ENCODE results near the gene AP5Z1. TPM values are rescaled to one million over a fixed set of nuclear protein-coding genes. Genes with fewer than 3 reads are reported as not detected.

AP5Z1 gene
- total RNA-seq, 4 donors from 2014 or later = 51.0 to 93.0 (median 69.9) TPM

GRCh38 chr7:4758111-4758510 lies 17.3 kb upstream of the AP5Z1 start:
- Histone ChIP-seq H3K36me3 (peaks cover 0 to 89% (median 0%) of the 10 kb centered on the region in 3 donors), H3K4me1 (peaks cover 0 to 10% (median 0%) of the 10 kb centered on the region in 4 donors), H3K27ac (no peak overlapping the region), H3K4me3 (no peak overlapping the region), H3K27me3 (no peaks in the 10 kb centered on the region), H3K9me3 (no peaks in the 10 kb centered on the region)
- no peak for DNase-seq
- TF ChIP-seq CTCF (IDR thresholded peaks at IDR 0.05) (no peak), POLR2A (IDR thresholded peaks at IDR 0.05) (no peak)

- TF ChIP-seq POLR2A (IDR thresholded peaks at IDR 0.05) = no peak
- no peak for TF ChIP-seq CTCF (IDR thresholded peaks at IDR 0.05)
- no peak overlapping the region for H3K27ac ChIP-seq
- DNase-seq = no peak
- H3K36me3 ChIP-seq = peaks cover 0 to 96% (median 0%) of the 10 kb centered on the region in 3 donors
- no peaks in the 10 kb centered on the region for H3K9me3 ChIP-seq
- no peaks in the 10 kb centered on the region for H3K27me3 ChIP-seq
- H3K4me3 ChIP-seq = no peak overlapping the region
- H3K4me1 ChIP-seq = peaks cover 0 to 5% (median 0%) of the 10 kb centered on the region in 4 donors
These were observed 16.6 kb upstream of the AP5Z1 start for GRCh38 chr7:4758791-4759190.

- TF ChIP-seq CTCF (IDR thresholded peaks at IDR 0.05) (no peak), POLR2A (IDR thresholded peaks at IDR 0.05) (no peak)
- no peak overlapping the region for H3K27ac ChIP-seq
- no peaks in the 10 kb centered on the region for H3K27me3 ChIP-seq
- no peak for DNase-seq
- no peak overlapping the region for H3K4me3 ChIP-seq
- no peaks in the 10 kb centered on the region for H3K9me3 ChIP-seq
- H3K36me3 ChIP-seq = peaks cover 0 to 99% (median 0%) of the 10 kb centered on the region in 3 donors
- peaks cover 0 to under 1% (median 0%) of the 10 kb centered on the region in 4 donors for H3K4me1 ChIP-seq
These were observed 16.2 kb upstream of the AP5Z1 start for GRCh38 chr7:4759211-4759610.

GRCh38 chr7:4760952-4761351 lies 14.5 kb upstream of the AP5Z1 start:
- H3K27ac ChIP-seq = no peak overlapping the region
- no peak for TF ChIP-seq CTCF (IDR thresholded peaks at IDR 0.05)
- H3K4me3 ChIP-seq = no peak overlapping the region
- no peaks in the 10 kb centered on the region for H3K27me3 ChIP-seq
- no peaks in the 10 kb centered on the region for H3K4me1 ChIP-seq
- H3K36me3 ChIP-seq = peaks cover 0 to 94% (median 0%) of the 10 kb centered on the region in 3 donors
- no peak for DNase-seq
- no peaks in the 10 kb centered on the region for H3K9me3 ChIP-seq

DNA sequence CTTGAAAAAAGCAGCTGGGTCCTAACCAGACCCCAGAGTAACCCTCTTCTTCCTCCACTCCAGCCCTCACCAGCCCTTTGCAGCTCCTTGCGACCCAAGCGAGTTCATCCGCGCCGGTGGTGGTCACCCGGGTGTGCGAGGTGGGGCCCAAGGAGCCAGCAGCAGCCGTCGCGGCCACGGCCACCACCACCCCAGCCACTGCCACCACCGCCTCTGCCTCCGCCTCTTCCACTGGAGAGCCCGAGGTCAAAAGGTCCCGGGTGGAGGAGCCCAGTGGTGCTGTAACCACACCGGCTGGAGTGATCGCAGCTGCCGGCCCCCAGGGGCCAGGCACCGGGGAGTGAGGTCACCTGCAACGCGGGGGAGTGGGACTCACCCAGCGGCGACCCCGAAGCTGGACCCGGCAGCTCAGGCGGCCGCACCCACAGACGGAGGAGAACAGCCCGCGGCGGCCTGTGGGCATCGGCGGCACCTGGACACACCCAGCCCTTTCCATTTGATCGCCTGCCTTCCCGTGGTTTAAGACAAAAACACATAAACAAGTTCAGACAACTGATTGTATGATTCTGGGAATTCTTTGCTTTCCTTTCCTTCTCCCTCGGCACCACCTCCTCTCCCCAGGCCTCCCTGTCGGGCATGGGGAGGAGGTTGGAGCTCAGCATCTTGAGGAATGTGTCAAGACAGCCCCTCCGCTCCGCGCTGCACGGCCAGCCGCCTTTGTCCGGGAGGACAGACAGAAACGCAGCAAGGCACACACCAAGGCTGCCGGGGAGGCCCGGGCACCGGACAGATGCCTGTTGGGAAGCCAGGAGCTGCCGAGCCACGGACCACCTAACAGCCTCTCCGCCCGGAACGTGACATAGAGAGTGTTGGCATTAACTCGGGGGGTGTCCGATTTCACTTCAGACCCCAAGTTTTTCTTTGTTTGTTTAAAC lies 13.0 kb upstream of the AP5Z1 start:
- H3K27me3 ChIP-seq = no peaks in the 10 kb centered on the region
- peaks cover 0 to 80% (median 0%) of the 10 kb centered on the region in 3 donors for H3K36me3 ChIP-seq
- TF ChIP-seq CTCF (IDR thresholded peaks at IDR 0.05) = no peak
- TF ChIP-seq POLR2A (IDR thresholded peaks at IDR 0.05) = no peak
- no peak overlapping the region for H3K27ac ChIP-seq
- H3K9me3 ChIP-seq = no peaks in the 10 kb centered on the region
- no peaks in the 10 kb centered on the region for H3K4me1 ChIP-seq
- no peak for DNase-seq
- no peak overlapping the region for H3K4me3 ChIP-seq

Measured in Peyer's patch (tissue), 4 donors.